HG03439 (cell line): ENCODE results near the gene PHEX.

Experiments
- ATAC-seq: cut with Tn5 transposase; IDR thresholded peaks from one replicate; pipeline ENCODE4 v1.9.1; 2021; ENCODE audit warnings: mild to moderate bottlenecking, moderate library complexity; ENCODE audit not compliant: unreplicated experiment

PHEX gene

GRCh38 chrX:22141047-22141730 is 109.1 kb downstream of the PHEX start:
- no peak for ATAC-seq

DNA sequence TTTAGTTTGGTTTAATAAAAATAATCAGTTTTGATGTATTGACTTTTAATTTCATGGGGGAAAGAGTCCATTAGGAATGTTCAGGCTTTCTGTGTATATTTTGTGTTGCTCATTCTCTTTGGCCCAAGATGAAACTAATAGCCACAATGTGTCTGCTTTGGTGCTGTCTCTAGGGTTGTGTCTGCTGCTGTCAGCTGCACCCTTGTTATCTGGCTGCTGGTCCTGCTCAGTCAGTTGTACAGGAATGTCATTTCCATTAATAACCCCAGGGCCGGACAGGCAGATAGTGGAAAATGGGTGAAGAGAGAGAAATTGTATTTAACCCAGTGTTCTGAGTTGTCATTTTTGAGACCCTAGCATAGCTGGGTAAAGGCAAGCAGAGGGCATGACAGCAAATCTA is 115.1 kb downstream of the PHEX start:
- no peak for ATAC-seq

GRCh38 chrX:22147942-22148341 is 115.8 kb downstream of the PHEX start:
- ATAC-seq = no peak

GRCh38 chrX:22148565-22148964 is 116.4 kb downstream of the PHEX start:
- ATAC-seq = no peak

- ATAC-seq = no peak
These were observed 118.2 kb downstream of the PHEX start for GRCh38 chrX:22150371-22150770.

GRCh38 chrX:22155126-22155525 is 123.0 kb downstream of the PHEX start:
- no peak for ATAC-seq

DNA sequence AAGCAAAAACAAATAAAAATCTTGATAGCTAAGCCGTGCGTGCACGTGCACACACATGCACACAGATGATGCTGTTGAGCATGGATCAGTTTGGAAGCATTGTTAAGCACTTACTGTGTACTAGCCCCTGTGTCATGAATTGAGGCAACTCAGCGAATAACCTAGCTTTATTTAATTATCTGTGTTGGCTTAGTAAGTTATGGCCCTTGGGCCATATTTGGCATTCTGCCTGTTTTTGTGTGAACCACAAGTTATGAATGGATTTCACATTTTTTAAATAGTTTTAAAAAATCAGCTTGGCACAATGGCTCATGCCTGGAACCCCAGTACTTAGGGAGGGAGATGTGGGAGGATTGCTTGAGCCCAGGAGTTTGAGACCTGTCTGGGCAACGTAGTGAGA is 126.9 kb downstream of the PHEX start:
- no peak for ATAC-seq

DNA sequence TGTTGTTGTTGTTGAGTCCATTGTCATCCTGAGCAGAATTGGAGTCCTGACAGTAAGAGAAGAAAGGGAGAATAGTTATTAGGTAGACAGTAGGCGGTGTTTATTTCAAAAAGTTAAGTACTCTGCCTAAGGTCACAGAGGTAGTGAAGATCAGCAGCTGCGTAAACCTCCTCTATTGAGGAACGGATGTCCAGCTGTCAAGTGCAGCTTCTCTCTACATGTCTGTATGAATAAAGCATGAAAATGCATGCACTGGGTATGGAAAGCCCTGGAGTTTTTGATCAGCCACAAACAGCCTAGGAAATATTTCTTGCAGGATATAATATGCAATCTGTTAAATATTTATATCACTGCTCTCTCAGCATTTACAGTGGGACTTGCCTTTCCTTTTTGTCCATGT is 131.2 kb downstream of the PHEX start:
- no peak for ATAC-seq

- no peak for ATAC-seq
These were observed 132.8 kb downstream of the PHEX start for GRCh38 chrX:22164770-22165388.

DNA sequence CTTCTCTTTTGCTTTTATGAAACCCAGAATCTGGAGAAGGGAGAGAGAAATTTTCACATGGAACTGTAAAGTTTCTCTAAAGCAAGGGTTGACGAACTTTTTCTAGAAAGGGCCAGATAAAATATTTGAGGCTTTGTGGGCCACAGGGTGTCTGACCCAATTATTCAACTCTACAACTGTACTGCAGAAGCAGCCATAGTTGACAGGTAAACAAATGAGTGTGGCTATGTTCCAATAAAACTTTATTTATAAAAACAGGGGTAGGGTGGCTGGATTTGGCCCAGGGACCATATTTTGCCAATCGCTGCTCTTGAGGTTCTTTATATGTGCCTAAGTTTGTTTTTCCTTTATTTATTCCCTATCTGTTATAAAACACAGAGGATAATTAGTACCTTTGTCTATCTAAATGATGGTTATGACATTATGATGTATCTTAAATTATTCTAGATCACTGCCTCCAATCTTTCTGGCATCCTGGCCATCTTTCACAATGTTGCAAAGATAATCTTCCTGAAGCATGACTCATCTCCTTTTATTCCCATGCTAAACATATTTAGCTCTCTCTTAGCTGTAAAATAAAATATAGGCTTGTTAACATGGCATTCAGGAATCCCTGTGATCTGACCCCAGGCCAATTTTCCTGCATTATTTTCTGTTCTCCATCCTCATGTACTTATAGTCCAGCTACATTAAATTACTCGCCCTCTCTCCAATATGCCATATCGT is 133.8 kb downstream of the PHEX start:
- no peak for ATAC-seq

DNA sequence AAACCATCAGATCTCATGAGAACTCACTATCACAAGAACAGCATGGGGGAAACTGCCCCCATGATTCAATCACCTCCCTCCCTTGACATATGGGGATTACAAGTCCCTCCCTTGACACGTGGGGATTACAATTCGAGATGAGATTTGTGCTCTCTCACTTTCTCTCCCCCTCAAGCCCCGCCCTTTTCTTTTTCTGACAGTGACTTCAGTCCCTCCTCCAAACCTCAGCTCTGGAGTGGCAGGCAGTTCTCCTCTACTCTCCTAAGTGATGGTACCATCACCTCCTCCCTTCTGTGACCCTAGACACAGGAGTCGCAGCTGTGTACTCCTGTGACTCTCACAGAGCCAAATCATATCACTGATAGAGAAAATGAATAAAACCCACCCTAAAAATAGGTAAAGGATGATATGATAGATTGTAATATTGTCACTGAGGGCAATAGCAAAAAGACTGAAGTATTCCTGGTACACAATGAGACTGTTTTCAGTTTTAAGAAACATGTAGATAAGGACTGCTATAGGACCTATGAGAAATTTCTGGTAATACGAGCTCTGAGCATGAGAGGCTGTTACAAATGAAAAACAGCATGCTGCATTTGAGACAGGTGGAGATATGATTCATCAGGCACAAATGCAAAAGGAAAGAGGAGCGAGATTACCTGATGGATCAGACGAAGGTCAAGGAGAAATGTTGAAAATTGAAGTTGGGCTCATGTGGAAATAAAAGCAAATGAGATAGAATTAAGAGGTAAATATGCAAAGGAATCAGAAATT is 139.3 kb downstream of the PHEX start:
- no peak for ATAC-seq

DNA sequence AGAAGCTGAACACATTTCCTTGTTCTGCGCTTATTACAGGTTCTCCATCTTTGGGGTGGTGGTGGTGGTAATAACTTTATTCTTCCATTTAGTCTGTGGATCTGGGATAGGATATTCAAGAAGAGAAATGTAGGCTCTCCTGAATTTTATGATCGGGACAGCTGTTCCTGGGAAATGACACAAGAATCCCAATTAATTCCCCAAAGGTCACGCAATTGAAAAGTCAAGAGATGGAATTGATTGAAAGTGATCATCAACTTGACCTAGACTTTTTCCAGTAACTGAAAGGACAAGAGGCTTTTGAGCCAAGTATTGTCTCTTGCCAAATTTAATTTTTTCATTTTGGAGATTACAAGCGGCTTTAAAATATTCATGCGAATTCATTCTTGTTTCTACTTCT is 141.8 kb downstream of the PHEX start:
- ATAC-seq = no peak

GRCh38 chrX:22177950-22178515 is 145.9 kb downstream of the PHEX start:
- ATAC-seq = no peak

- no peak for ATAC-seq
These were observed 152.0 kb downstream of the PHEX start for GRCh38 chrX:22184096-22184495.

GRCh38 chrX:22186165-22186564 is 154.0 kb downstream of the PHEX start:
- ATAC-seq = no peak

DNA sequence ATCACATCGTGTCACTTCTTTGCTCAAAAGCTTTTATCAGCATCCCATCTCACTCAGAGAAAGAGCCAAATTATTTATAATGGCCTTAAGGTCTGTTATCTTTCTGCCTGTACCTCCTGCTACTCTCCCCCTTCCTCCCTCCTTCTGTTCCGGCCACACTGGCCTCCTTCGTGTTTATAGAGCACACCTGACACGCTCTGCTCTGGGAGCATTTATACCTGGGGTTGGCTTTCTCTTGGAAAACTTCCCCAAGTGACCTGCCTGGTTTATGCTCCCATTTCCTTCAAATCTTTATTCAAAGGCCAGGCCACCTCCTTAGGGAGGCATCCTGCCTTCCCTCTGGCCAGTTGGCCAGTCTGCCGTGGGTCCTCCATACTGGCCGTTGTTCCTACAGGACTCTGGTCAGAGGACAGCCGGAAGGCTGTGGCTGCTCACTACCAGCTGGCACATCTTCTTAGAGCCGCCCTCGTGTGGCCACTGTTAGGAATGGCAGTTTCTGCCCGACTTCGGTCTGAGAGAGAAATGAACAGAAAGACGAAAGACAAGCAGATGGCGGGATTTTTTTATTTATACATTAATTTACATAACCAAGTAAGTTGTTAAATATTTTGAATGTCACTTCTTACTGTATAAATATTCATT is 160.4 kb downstream of the PHEX start:
- no peak for ATAC-seq

DNA sequence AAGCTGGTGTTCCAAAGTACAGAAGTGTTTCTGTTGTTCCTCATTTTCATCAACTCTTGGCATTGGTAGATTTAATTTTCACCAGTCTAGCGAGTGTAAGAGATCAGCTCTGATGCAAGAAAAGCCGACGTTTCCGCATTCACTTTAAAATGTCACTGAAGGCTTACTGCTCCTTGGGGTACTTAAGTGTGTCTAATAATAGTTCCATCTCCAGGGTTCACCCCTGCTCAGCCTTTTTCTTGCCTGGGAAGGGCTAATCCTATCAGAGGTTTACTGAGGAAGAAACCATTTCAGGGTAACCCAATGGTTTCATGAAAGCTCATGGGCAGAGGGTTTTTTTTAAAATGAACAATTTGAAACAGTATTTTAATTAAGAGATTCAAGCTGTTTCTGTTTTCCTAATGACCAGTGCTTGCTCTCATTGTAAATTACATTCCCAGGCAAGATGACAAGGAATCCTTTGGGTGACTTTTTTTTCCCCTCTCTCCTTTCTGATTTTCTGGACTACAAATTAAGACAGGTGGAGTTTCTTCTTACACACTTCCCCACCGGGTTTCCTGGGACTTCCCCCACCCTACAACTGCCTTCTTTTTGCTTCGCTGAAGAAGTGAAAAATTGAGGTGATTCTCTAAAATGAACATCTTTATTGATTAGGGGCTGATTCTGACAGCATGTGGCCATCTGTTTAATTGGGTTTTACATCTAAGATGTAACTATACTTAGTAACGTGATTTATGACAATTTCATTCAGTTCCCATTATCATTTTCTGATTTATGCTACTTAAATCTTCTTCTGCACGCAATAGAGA is 161.9 kb downstream of the PHEX start:
- no peak for ATAC-seq

DNA sequence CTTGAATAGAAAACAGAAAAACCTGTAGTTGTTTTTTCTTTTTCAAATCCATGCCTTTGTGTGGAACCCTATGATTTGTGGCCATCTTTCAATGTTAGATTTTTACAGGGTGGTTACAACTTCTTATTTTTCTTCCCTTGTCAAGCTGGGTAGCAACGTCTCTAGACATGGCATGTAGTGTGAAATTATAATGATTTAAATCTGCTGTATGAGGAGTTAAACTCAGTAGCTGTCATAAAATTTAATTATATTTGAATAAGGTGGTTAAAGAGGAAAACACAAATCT is 162.5 kb downstream of the PHEX start:
- ATAC-seq = no peak

DNA sequence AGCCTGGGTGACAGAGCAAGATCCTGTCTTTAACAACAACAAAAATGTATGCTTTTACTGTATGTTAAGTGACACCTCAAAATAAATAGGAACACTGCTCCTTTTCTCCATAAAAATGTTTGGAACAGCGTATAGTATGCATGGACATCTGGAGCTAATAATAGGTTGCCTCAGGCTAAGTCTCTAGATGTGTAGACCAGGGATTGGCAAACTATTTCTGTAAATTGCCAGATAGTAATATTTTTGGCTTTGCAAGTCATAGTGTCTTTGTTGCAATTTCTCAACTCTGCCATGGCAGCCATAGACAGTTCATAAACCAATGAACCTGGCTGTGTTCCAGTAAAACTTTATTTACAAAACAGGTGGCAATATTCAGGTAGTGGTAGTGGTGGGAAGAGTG is 164.0 kb downstream of the PHEX start:
- ATAC-seq = no peak

GRCh38 chrX:22202251-22202650 is 170.1 kb downstream of the PHEX start:
- ATAC-seq = no peak
